Fibroblast of mammary gland (primary cell): Measurements from ENCODE around the gene PPP6R3.

ENCODE experiments used
- DNase-seq: peaks from one replicate; pipeline ENCODE4 v3.0.0-alpha.2; 2010; ENCODE audit warnings: low read depth
- H3K4me3 ChIP-seq: 2 replicates; pipeline ENCODE4 v1.5.1; 2011; ENCODE audit warnings: low read depth, mild to moderate bottlenecking, low read length, moderate library complexity; ENCODE audit not compliant: control insufficient read depth
- TF ChIP-seq, protein P1 (sequence below): conservative IDR thresholded peaks from 2 replicates; pipeline ENCODE4 v1.5.1; 2011; ENCODE audit warnings: low read depth, low read length, inconsistent platforms; ENCODE audit not compliant: control insufficient read depth, insufficient read depth

Gene PPP6R3, protein sequence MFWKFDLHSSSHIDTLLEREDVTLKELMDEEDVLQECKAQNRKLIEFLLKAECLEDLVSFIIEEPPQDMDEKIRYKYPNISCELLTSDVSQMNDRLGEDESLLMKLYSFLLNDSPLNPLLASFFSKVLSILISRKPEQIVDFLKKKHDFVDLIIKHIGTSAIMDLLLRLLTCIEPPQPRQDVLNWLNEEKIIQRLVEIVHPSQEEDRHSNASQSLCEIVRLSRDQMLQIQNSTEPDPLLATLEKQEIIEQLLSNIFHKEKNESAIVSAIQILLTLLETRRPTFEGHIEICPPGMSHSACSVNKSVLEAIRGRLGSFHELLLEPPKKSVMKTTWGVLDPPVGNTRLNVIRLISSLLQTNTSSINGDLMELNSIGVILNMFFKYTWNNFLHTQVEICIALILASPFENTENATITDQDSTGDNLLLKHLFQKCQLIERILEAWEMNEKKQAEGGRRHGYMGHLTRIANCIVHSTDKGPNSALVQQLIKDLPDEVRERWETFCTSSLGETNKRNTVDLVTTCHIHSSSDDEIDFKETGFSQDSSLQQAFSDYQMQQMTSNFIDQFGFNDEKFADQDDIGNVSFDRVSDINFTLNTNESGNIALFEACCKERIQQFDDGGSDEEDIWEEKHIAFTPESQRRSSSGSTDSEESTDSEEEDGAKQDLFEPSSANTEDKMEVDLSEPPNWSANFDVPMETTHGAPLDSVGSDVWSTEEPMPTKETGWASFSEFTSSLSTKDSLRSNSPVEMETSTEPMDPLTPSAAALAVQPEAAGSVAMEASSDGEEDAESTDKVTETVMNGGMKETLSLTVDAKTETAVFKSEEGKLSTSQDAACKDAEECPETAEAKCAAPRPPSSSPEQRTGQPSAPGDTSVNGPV

DNA sequence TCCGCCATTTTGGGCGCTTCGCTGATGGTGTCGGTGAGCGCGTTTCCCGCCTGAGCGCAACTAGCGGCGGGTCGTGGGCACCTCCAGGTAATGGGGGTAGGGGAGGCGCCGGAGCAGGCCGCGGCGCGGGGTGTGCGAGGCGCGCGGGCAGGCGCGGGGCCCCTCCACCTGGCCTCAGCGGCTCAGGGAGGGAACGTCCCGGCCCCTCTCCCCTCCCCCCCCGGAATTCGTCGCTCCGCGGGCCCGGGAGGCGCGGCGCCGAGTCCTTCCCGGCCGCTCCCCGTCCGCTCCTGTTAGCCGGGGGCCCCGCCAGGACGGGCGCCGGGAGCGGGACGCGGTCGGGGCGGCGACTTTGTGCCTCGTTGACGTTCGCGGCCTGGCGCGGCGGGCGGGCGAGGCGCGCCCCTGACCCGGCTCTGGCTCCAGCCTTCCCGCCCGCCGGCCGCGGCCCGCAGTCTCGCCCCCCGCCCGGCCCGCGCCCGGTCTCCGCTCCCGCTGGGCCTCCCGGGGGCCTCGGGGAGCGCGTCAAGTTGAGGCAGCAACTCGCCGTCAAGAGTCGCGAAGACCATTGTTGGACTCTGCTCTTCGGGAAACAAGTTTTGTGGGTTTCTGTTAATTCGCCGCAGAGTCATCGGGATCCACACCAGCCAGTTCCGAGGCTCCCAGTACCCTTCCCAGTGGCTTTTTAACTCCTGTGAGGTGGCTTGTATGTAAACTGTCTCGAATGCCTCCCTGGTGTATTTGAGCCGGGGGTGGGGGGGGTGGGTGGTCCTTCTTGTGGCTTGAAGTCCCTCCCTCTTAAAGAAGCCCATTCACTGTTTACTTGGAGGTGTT lies at the start of gene PPP6R3:
PPP6R3 (plus strand) TSS at position 12 of the 834 bp plus-strand sequence. CDS start 76,913 bp downstream, outside the sequence.
- peak within 1 kb of the TSS; percentile 92 for H3K4me3 ChIP-seq
- no peak for DNase-seq
- TF ChIP-seq, protein P1, sequence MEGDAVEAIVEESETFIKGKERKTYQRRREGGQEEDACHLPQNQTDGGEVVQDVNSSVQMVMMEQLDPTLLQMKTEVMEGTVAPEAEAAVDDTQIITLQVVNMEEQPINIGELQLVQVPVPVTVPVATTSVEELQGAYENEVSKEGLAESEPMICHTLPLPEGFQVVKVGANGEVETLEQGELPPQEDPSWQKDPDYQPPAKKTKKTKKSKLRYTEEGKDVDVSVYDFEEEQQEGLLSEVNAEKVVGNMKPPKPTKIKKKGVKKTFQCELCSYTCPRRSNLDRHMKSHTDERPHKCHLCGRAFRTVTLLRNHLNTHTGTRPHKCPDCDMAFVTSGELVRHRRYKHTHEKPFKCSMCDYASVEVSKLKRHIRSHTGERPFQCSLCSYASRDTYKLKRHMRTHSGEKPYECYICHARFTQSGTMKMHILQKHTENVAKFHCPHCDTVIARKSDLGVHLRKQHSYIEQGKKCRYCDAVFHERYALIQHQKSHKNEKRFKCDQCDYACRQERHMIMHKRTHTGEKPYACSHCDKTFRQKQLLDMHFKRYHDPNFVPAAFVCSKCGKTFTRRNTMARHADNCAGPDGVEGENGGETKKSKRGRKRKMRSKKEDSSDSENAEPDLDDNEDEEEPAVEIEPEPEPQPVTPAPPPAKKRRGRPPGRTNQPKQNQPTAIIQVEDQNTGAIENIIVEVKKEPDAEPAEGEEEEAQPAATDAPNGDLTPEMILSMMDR, result no peak

DNA sequence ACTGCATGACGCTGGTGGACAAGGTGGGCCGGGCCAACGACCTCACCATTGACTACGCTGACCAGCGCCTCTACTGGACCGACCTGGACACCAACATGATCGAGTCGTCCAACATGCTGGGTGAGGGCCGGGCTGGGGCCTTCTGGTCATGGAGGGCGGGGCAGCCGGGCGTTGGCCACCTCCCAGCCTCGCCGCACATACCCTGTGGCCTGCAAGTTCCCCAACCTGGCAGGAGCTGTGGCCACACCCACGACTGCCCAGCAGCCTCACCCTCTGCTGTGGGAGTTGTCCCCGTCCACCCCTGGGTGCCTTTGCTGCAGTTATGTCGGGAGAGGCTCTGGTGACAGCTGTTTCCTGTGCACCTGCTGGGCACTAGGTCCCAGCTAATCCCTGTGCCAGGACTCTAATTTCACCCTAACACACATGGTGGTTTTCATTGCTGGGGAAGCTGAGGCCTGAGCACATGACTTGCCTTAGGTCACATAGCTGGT lies 49.0 kb upstream of the PPP6R3 start:
- no peak for DNase-seq
- TF ChIP-seq, protein P1, result no peak
- no peak overlapping the region for H3K4me3 ChIP-seq

DNA sequence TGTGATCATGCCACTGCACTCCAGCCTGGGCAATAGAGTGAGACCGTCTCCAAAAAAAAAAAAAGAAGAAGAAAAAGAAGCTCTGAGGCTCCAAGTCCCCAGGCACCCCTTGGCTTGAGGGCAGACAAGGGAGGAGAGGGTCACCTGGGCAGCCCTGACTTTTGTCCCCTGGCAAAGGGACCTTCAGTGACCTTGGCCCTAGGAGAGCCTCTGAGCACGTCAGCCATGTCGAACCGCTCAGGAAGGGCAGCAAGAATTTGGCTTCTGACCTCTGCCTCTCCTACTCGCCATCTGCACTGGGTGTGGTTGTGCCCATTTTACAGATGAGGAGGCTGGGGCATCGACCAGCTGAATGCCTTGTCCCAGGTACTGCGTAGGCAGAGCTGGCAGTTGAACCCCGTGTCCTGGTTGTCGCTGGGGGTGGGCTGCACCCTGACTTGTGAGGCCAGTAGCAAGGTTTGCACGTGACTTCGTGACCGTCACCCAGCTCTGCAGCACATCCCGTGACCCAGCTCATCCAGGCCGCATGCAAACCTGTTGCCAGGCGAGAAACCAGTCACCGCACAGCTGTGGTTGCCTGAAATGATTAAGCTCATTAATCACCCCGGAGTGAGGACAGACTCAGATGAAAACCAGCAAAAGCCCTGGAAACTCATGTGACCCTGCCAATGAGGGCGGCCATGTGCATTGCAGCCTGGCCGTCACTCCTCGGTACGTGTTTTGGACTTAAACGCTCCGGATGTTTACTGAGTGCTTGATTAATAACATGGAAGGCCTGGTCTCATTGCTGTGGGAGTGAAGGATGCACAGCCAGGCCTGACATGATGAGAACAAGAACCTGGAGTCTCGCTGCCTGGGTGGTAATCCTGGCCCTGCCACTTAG lies 47.7 kb upstream of the PPP6R3 start:
- peak; percentile 96 for DNase-seq
- no peak overlapping the region for H3K4me3 ChIP-seq
- TF ChIP-seq, protein P1, result no peak

DNA sequence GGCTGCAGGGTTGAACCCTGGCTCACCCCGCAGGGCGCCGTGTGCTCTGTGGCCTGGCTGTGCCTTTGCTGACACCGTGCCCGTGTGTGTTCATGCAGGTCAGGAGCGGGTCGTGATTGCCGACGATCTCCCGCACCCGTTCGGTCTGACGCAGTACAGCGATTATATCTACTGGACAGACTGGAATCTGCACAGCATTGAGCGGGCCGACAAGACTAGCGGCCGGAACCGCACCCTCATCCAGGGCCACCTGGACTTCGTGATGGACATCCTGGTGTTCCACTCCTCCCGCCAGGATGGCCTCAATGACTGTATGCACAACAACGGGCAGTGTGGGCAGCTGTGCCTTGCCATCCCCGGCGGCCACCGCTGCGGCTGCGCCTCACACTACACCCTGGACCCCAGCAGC lies 47.0 kb upstream of the PPP6R3 start:
- no peak for DNase-seq
- TF ChIP-seq, protein P1, result no peak
- H3K4me3 ChIP-seq, result no peak overlapping the region

DNA sequence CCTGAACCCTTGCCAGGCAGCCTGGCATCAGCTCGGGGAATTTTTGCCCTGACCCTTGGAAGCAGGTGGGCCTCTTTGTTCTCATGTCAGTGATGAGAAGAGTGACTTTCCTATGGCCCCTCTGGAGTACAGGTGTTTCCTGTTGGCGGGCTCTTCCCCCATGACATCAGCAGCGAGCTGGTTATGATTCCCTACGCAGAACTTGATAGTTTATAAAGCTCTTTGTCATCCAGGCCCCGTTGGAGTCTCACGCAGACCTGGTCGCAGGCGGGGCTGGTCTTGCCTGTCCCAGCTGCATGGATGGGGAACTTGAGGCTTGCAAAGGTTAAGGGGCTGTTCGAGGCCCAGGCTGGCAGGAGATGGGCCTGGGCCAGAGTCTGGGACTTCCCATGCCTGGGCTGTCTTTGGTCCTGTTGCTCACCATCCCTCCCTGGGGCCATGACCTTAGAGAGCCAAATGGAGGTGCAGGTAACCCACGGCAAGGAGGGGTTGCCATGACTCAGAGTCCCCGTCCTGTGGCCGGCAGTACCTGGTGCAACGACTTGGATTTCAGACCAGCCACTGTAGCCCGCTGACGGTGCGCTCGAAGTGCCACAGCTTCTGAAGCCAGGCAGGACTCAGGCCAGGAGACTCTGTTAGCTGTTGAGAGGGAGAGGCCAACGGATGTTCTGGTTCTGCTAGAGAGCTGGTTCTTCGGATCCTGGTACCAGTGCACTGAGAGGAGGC lies 45.9 kb upstream of the PPP6R3 start:
- DNase-seq, result no peak
- TF ChIP-seq, protein P1, result no peak
- H3K4me3 ChIP-seq, result no peak overlapping the region
